Measurements from ENCODE around the gene TMCO1. TPM values are rescaled to one million over a fixed set of nuclear protein-coding genes. Genes with fewer than 3 reads are reported as not detected.

TMCO1 gene
- total and polyA plus RNA-seq, 2 donors from 2014 or later: 109 to 149 TPM

- H3K27me3 ChIP-seq (ENCODE audit: control insufficient read depth, insufficient read depth, low read length): no peaks in the 10 kb centered on the region
- no peak overlapping the region for H3K27ac ChIP-seq (ENCODE audit: low read depth in 2 of 2, low read length in 2 of 2)
- H3K9me3 ChIP-seq (ENCODE audit: control insufficient read depth in 2 of 3, insufficient read depth in 1 of 3, low read length in 3 of 3): no peaks in the 10 kb centered on the region
- intact Hi-C loops (cut with DNase I): no loop called here
- H3K4me3 ChIP-seq (ENCODE audit: low read length in 3 of 3): no peak overlapping the region
- peaks cover 0 to 7% (median 0%) of the 10 kb centered on the region in 3 donors for H3K4me1 ChIP-seq (ENCODE audit: control insufficient read depth in 2 of 3, insufficient read depth in 2 of 3, low read depth in 1 of 3, low read length in 3 of 3)
- no peak for TF ChIP-seq CTCF (IDR thresholded peaks at IDR 0.05; ENCODE audit: borderline replicate concordance, extremely low read depth, insufficient read depth)
- H3K9ac ChIP-seq (ENCODE audit: low read length in 3 of 3): no peak overlapping the region
- no peak for FAIRE-seq
- H3K36me3 ChIP-seq (ENCODE audit: control insufficient read depth in 2 of 3, insufficient read depth in 3 of 3, low read length in 3 of 3): peaks cover 0 to 10% (median 8%) of the 10 kb centered on the region in 3 donors
- no peak for DNase-seq
Observed at GRCh38 chr1:165763442-165763841, 5.2 kb downstream of the TMCO1 start.

- Histone ChIP-seq H3K27me3 (ENCODE audit: control insufficient read depth, insufficient read depth, low read length) (no peaks in the 10 kb centered on the region), H3K27ac (ENCODE audit: low read depth in 2 of 2, low read length in 2 of 2) (no peak overlapping the region), H3K36me3 (ENCODE audit: control insufficient read depth in 2 of 3, insufficient read depth in 3 of 3, low read length in 3 of 3) (peaks cover 2 to 14% (median 10%) of the 10 kb centered on the region in 3 donors), H3K9me3 (ENCODE audit: control insufficient read depth in 2 of 3, insufficient read depth in 1 of 3, low read length in 3 of 3) (no peaks in the 10 kb centered on the region), H3K4me3 (ENCODE audit: low read length in 3 of 3) (no peak overlapping the region), H3K4me1 (ENCODE audit: control insufficient read depth in 2 of 3, insufficient read depth in 2 of 3, low read depth in 1 of 3, low read length in 3 of 3) (peaks cover 0 to 3% (median 0%) of the 10 kb centered on the region in 3 donors), H3K9ac (ENCODE audit: low read length in 3 of 3) (no peak overlapping the region)
- intact Hi-C loops (cut with DNase I): no loop called here
- DNase-seq (no peak), FAIRE-seq (no peak)
- TF ChIP-seq CTCF (IDR thresholded peaks at IDR 0.05; ENCODE audit: borderline replicate concordance, extremely low read depth, insufficient read depth): no peak
Observed at GRCh38 chr1:165762725-165763124, 5.9 kb downstream of the TMCO1 start.

- Histone ChIP-seq H3K9ac (ENCODE audit: low read length in 3 of 3) (no peak overlapping the region), H3K27ac (ENCODE audit: low read depth in 2 of 2, low read length in 2 of 2) (no peak overlapping the region), H3K4me3 (ENCODE audit: low read length in 3 of 3) (no peak overlapping the region), H3K4me1 (ENCODE audit: control insufficient read depth in 2 of 3, insufficient read depth in 2 of 3, low read depth in 1 of 3, low read length in 3 of 3) (no peaks in the 10 kb centered on the region), H3K36me3 (ENCODE audit: control insufficient read depth in 2 of 3, insufficient read depth in 3 of 3, low read length in 3 of 3) (peaks cover 2 to 14% (median 5%) of the 10 kb centered on the region in 3 donors), H3K9me3 (ENCODE audit: control insufficient read depth in 2 of 3, insufficient read depth in 1 of 3, low read length in 3 of 3) (no peaks in the 10 kb centered on the region), H3K27me3 (ENCODE audit: control insufficient read depth, insufficient read depth, low read length) (no peaks in the 10 kb centered on the region)
- no peak for TF ChIP-seq CTCF (IDR thresholded peaks at IDR 0.05; ENCODE audit: borderline replicate concordance, extremely low read depth, insufficient read depth)
- intact Hi-C loops (cut with DNase I): no loop called here
- DNase-seq (no peak), FAIRE-seq (no peak)
Observed at GRCh38 chr1:165759095-165759494, 9.6 kb downstream of the TMCO1 start.

DNA sequence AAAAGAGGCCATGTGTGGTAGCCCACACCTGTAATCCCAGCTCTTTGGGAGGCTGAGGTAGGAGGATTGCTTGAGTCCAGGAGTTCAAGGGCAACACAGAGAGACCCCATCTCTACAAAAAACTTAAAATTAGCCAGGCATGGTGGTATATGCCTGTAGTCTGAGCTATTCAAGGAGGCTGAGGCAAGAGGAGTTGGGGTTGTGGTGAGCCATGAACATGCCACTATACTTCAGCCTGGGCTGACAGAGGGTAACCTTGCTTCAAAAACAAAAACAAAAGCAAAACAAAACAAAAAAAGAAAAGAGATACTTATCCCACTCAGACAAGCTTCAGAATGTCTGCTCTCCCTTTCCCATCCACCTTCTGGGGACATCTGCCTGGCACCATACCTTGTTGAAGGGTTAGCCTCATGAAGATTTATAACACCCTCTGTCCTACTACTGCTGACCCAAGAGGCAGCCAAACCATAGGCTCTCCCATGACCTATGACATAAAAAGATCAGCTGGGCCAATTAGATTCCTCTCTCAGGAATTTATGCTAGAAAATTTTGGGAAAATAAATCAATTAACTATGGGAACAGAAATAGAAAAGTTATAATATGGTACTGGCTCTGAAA lies 13.2 kb downstream of the TMCO1 start:
- Histone ChIP-seq H3K9me3 (ENCODE audit: control insufficient read depth in 2 of 3, insufficient read depth in 1 of 3, low read length in 3 of 3) (no peaks in the 10 kb centered on the region), H3K4me1 (ENCODE audit: control insufficient read depth in 2 of 3, insufficient read depth in 2 of 3, low read depth in 1 of 3, low read length in 3 of 3) (no peaks in the 10 kb centered on the region), H3K27me3 (ENCODE audit: control insufficient read depth, insufficient read depth, low read length) (no peaks in the 10 kb centered on the region), H3K4me3 (ENCODE audit: low read length in 3 of 3) (no peak overlapping the region), H3K36me3 (ENCODE audit: control insufficient read depth in 2 of 3, insufficient read depth in 3 of 3, low read length in 3 of 3) (peaks cover 2 to 18% (median 7%) of the 10 kb centered on the region in 3 donors), H3K27ac (ENCODE audit: low read depth in 2 of 2, low read length in 2 of 2) (no peak overlapping the region), H3K9ac (ENCODE audit: low read length in 3 of 3) (no peak overlapping the region)
- intact Hi-C loops (cut with DNase I): no loop called here
- FAIRE-seq (no peak), DNase-seq (no peak)
- no peak for TF ChIP-seq CTCF (IDR thresholded peaks at IDR 0.05; ENCODE audit: borderline replicate concordance, extremely low read depth, insufficient read depth)

All from kidney (tissue), 14 donors.